C4-2B (cell line): ENCODE data around the gene IMPDH2.

Source experiments
- CTCF ChIP-seq: fragments of 450-650 bp; conservative IDR thresholded peaks from 2 replicates; pipeline ENCODE4 v1.5.1; 2017; ENCODE audit warnings: mild to moderate bottlenecking
- ZFX ChIP-seq: fragments of 450-650 bp; IDR thresholded peaks from 2 replicates; pipeline ENCODE4 v1.6.1; 2017

GRCh38 chr3:49018707-49019006, 10.5 kb downstream of the IMPDH2 start:
- TF ChIP-seq CTCF (no peak), ZFX (0 out of 2 replicates have a peak, but pooled peaks have one; percentile 43)
